Small intestine (tissue), 7 donors: Measurements from ENCODE around the gene SARS2. TPM values are rescaled to one million over a fixed set of nuclear protein-coding genes. Genes with fewer than 3 reads are reported as not detected.

Source experiments
- DNase-seq, 2 donors: peaks; one replicate each; pipeline versions ENCODE4 v3.0.0 to v3.0.0-alpha.2; 2013
- FAIRE-seq: peaks from 2 replicates; lab custom pipeline; 2012; peaks lifted over from hg19 to GRCh38; lab: Jason Lieb, UNC
- H3K27ac ChIP-seq, 3 donors: one replicate each; pipeline ENCODE4 v1.5.1; 2013; ENCODE audit warnings: low read length in 2 of 3, mild to moderate bottlenecking in 2 of 3, control low read depth in 1 of 3, inconsistent platforms in 1 of 3, low read depth in 1 of 3, moderate library complexity in 1 of 3
- H3K27me3 ChIP-seq, 3 donors: one replicate each; pipeline ENCODE4 v1.6.1; 2013; ENCODE audit warnings: low read length in 3 of 3, inconsistent platforms in 1 of 3; ENCODE audit not compliant: control insufficient read depth in 3 of 3, insufficient read depth in 3 of 3
- H3K36me3 ChIP-seq, 3 donors: one replicate each; pipeline ENCODE4 v1.6.1; 2013; ENCODE audit warnings: low read length in 3 of 3, inconsistent platforms in 1 of 3, low read depth in 1 of 3, mild to moderate bottlenecking in 1 of 3, moderate library complexity in 1 of 3; ENCODE audit not compliant: control insufficient read depth in 3 of 3, insufficient read depth in 2 of 3
- H3K4me1 ChIP-seq, 3 donors: one replicate each; pipeline ENCODE4 v1.6.1; 2013; ENCODE audit warnings: low read length in 2 of 3, inconsistent platforms in 1 of 3, low read depth in 1 of 3, mild to moderate bottlenecking in 1 of 3, moderate library complexity in 1 of 3; ENCODE audit not compliant: control insufficient read depth in 3 of 3, insufficient read depth in 2 of 3
- H3K4me3 ChIP-seq, 3 donors: one replicate each; pipeline ENCODE4 v1.5.1; 2013; ENCODE audit warnings: low read length in 3 of 3, control low read depth in 1 of 3, inconsistent platforms in 1 of 3, low read depth in 1 of 3, mild to moderate bottlenecking in 1 of 3, moderate library complexity in 1 of 3
- H3K9me3 ChIP-seq, 2 donors: one replicate each; pipeline ENCODE4 v1.6.1; 2013; ENCODE audit warnings: low read depth in 1 of 2, low read length in 1 of 2; ENCODE audit not compliant: control insufficient read depth in 2 of 2, insufficient read depth in 1 of 2
- WGBS, 3 donors: extraction: QIAGEN DNeasy Blood & Tissue Kit; methylation state at CpG; one replicate each; pipeline ENCODE4 v1.1.7; 2013; 5-methylcytosine and 5-hydroxymethylcytosine counted together
- polyA plus RNA-seq, 4 donors: library from polyadenylated mRNA; stranded (reverse) in 3 of 4; unstranded in 1 of 4; fragments of 200-250 nt in 3 of 4; fragments of 120-200 nt in 1 of 4; gene quantifications; one replicate each; pipeline versions ENCODE4 v1.2.1 to v1.2.3, GENCODE V29; 2013
- donor health status: healthy with polysubstance abuse.
- donor health status: control.
- donor health status: control.
- donor health status: Bipolar disorder and iron deficiency.
- donor health status: healthy.

The SARS2 gene
- polyA plus RNA-seq, 4 donors = 21.9 to 42.0 (median 27.4) TPM

DNA sequence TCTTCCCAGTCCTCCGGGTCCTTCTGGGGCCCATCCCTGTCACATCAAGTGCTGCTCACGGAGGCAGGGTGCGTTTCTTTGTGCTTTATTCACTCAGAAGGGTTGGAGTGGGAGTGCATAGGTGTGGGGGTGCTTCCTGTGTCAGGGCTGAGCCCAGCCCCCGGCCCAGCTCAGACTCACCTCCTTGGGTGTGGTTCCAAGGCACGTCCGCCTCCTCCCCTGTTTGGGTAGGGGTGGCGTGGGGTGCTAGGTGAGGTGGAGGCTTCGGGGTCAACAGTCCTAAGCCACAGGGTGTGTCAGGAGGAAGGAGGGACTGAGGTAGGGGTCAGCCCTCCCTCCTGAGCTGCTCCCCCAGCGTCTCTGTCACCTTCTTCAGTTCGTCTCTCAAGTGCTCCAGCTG lies 21.7 kb downstream of the SARS2 start:
- Histone ChIP-seq H3K4me3 (no peak overlapping the region), H3K27ac (no peak overlapping the region), H3K9me3 (no peaks in the 10 kb centered on the region), H3K4me1 (no peaks in the 10 kb centered on the region), H3K27me3 (peaks cover 0 to 21% (median 0%) of the 10 kb centered on the region in 3 donors), H3K36me3 (peaks cover 13 to 52% (median 19%) of the 10 kb centered on the region in 3 donors)
- WGBS, 3 donors = 69 to 75% (median 73%) methylated on average over 10 of the region's 10 CpGs
- no peak for FAIRE-seq
- no peak for DNase-seq

GRCh38 chr19:38907670-38908069 lies 22.9 kb downstream of the SARS2 start:
- H3K36me3 ChIP-seq = peaks cover 13 to 55% (median 19%) of the 10 kb centered on the region in 3 donors
- WGBS, 3 donors = 96 to 97% (median 96%) methylated on average over 12 of the region's 12 CpGs
- H3K27ac ChIP-seq = no peak overlapping the region
- FAIRE-seq (no peak), DNase-seq (no peak)
- no peaks in the 10 kb centered on the region for H3K4me1 ChIP-seq
- H3K27me3 ChIP-seq = peaks cover 0 to 20% (median 0%) of the 10 kb centered on the region in 3 donors
- no peak overlapping the region for H3K4me3 ChIP-seq
- H3K9me3 ChIP-seq = no peaks in the 10 kb centered on the region

GRCh38 chr19:38907227-38907626 lies 23.3 kb downstream of the SARS2 start:
- Histone ChIP-seq H3K4me3 (no peak overlapping the region), H3K36me3 (peaks cover 13 to 55% (median 19%) of the 10 kb centered on the region in 3 donors), H3K27me3 (peaks cover 0 to 16% (median 0%) of the 10 kb centered on the region in 3 donors), H3K4me1 (no peaks in the 10 kb centered on the region), H3K9me3 (no peaks in the 10 kb centered on the region), H3K27ac (no peak overlapping the region)
- WGBS, 3 donors = 95 to 96% (median 96%) methylated on average over 26 to 29 of the region's 29 CpGs
- DNase-seq = no peak
- no peak for FAIRE-seq

DNA sequence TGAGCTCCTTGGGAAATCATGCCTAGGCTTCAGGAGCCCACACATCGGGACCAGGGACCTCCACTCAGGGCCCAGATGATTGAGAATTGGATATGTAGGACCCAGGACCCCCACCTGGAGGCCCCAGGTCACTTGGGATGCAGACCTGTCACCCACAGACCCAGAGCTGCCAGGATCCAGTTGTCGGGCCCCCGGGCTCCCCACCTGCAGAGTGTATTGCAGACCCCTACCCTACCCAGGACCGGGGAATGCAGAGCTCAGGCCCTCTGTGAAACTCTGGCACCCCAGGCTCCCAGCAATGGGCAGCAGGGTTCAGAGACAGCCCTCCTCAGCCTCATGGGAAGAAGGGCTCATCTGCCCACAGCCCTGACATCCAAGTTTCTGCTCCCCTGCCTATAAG lies 24.9 kb downstream of the SARS2 start:
- H3K27ac ChIP-seq = no peak overlapping the region
- peaks cover 0 to 5% of the 10 kb centered on the region in 2 donors for H3K9me3 ChIP-seq
- H3K36me3 ChIP-seq = peaks cover 13 to 57% (median 19%) of the 10 kb centered on the region in 3 donors
- 95 to 96% (median 95%) methylated on average over 4 of the region's 4 CpGs for WGBS, 3 donors
- DNase-seq (no peak), FAIRE-seq (no peak)
- peaks cover 0 to 3% (median 0%) of the 10 kb centered on the region in 3 donors for H3K27me3 ChIP-seq
- H3K4me3 ChIP-seq = no peak overlapping the region
- no peaks in the 10 kb centered on the region for H3K4me1 ChIP-seq

GRCh38 chr19:38904581-38905539 lies 25.7 kb downstream of the SARS2 start:
- Histone ChIP-seq H3K27me3 (no peaks in the 10 kb centered on the region), H3K4me1 (no peaks in the 10 kb centered on the region), H3K36me3 (peaks cover 13 to 52% (median 19%) of the 10 kb centered on the region in 3 donors), H3K9me3 (peaks cover 0 to 5% of the 10 kb centered on the region in 2 donors), H3K27ac (no peak overlapping the region), H3K4me3 (no peak overlapping the region)
- WGBS, 3 donors = 84 to 88% (median 85%) methylated on average over 35 of the region's 35 CpGs
- peak; percentile 33 to 75 for DNase-seq
- no peak for FAIRE-seq

DNA sequence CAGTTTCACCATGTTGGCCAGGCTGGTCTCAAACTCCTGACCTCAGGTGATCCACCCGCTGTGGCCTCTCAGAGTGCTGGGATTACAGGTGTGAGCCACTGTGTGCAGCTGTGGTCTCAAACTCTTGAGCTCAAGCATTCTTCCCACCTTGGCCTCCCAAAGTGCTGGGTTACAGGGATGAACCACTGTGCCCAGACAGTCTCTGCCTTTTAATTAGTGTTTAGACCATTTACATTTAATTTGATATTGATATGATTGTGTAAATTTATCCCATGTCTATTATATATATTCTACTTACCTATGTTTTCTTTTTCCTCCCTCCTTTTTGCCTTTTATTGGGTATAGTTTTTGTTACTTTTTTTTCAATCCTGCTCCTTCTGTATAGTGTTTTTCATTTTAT lies 28.9 kb downstream of the SARS2 start:
- H3K9me3 ChIP-seq = peaks cover 0 to 5% of the 10 kb centered on the region in 2 donors
- no peak for FAIRE-seq
- H3K4me1 ChIP-seq = peaks cover 0 to 11% (median 0%) of the 10 kb centered on the region in 3 donors
- H3K27me3 ChIP-seq = no peaks in the 10 kb centered on the region
- H3K4me3 ChIP-seq = no peak overlapping the region
- no peak for DNase-seq
- 96 to 100% (median 100%) methylated on average over 1 of the region's 1 CpG for WGBS, 3 donors
- H3K27ac ChIP-seq = no peak overlapping the region
- peaks cover 5 to 30% (median 8%) of the 10 kb centered on the region in 3 donors for H3K36me3 ChIP-seq

GRCh38 chr19:38900743-38901190 lies 29.8 kb downstream of the SARS2 start:
- H3K9me3 ChIP-seq = peaks cover 0 to 5% of the 10 kb centered on the region in 2 donors
- FAIRE-seq (no peak), DNase-seq (peak in 1 of 2 donors; percentile 34)
- H3K27ac ChIP-seq = peak overlapping the region in 1 of 3 donors; percentile 69
- peaks cover 5 to 25% (median 6%) of the 10 kb centered on the region in 3 donors for H3K36me3 ChIP-seq
- H3K4me1 ChIP-seq = peaks cover 0 to 11% (median 0%) of the 10 kb centered on the region in 3 donors
- H3K27me3 ChIP-seq = no peaks in the 10 kb centered on the region
- WGBS, 3 donors = 6 to 20% (median 17%) methylated on average over 3 of the region's 3 CpGs
- H3K4me3 ChIP-seq = peak overlapping the region in 2 of 3 donors; percentile 64 to 82

DNA sequence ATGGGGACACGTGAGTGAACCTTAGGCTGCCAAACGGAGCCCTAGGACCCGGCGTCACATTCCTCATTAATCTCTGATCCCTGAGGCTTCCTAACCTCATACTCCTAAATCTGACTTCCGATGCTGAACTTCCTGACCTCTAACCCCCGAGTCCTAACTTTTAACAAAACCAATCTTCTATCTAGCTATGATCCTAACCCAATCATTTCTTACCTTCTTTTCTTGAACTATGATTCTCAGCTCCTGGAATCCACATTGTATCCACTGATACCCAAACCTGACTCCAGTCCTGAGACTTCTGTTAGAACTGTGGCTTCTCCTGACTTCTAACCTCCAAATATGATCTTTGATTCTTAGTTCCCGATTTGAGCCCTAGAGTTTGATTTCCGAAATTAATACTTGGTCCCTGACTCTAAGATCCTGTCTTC lies 30.3 kb downstream of the SARS2 start:
- Histone ChIP-seq H3K27ac (peak overlapping the region; percentile 69 to 87 (median 76)), H3K4me1 (peaks cover 0 to 11% (median 0%) of the 10 kb centered on the region in 3 donors), H3K36me3 (peaks cover under 1 to 22% (median 1%) of the 10 kb centered on the region in 3 donors), H3K9me3 (peaks cover 0 to 5% of the 10 kb centered on the region in 2 donors), H3K4me3 (peak overlapping the region; percentile 64 to 82 (median 82)), H3K27me3 (no peaks in the 10 kb centered on the region)
- FAIRE-seq = no peak
- DNase-seq = no peak
- WGBS, 3 donors = 0 to 2% (median 0%) methylated on average over 8 of the region's 8 CpGs
